ENCODE data around the gene ZNF709. TPM values are rescaled to one million over a fixed set of nuclear protein-coding genes. Genes with fewer than 3 reads are reported as not detected.
A peak's percentile ranks its signal among the peaks of the same experiment; 100 is the strongest.

Gene ZNF709
- total and polyA plus RNA-seq, 2 of the 13 experiments (the other 11 are each of a cell fraction or from before 2014, with no cell fraction given): 1.5 to 3.9 TPM

GRCh38 chr19:12495002-12495802 is 10.6 kb upstream of the ZNF709 start (continued):
- TF ChIP-seq ZHX2 (IDR thresholded peaks at IDR 0.05; ENCODE audit: low read depth) (peak; percentile 65; the same call in 1 of the 2 replicates), ZHX2 (CRISPR knock-in tag; IDR thresholded peaks at IDR 0.05; ENCODE audit: borderline replicate concordance) (no peak), LCORL (IDR thresholded peaks at IDR 0.05) (no peak), LCORL (CRISPR knock-in tag; IDR thresholded peaks at IDR 0.05) (peak; percentile 61; the same call in 1 of the 2 replicates), FLYWCH1 (CRISPR knock-in tag; IDR thresholded peaks at IDR 0.05) (no peak), ZNF160 (CRISPR knock-in tag; IDR thresholded peaks at IDR 0.05) (0 out of 2 replicates have a peak, but pooled peaks have one; percentile 23), NAIF1 (CRISPR knock-in tag; IDR thresholded peaks at IDR 0.05; ENCODE audit: borderline replicate concordance) (no peak), ZNF33B (CRISPR knock-in tag; IDR thresholded peaks at IDR 0.05) (0 out of 2 replicates have a peak, but pooled peaks have one; percentile 27), TCF7 (IDR thresholded peaks at IDR 0.05; ENCODE audit: low read depth) (no peak), ZNF34 (CRISPR knock-in tag; IDR thresholded peaks at IDR 0.05; ENCODE audit: borderline replicate concordance) (peak; percentile 88; the same call in 1 of the 2 replicates), ZNF451 (CRISPR knock-in tag; IDR thresholded peaks at IDR 0.05) (peak; percentile 90), FOXA1 (IDR thresholded peaks at IDR 0.05) (no peak), FOXA1 (CRISPR knock-in tag; IDR thresholded peaks at IDR 0.05) (0 out of 2 replicates have a peak, but pooled peaks have one; percentile 43), ZNF446 (CRISPR knock-in tag; IDR thresholded peaks at IDR 0.05) (peak; percentile 70; the same call in 1 of the 2 replicates), ZNF598 (CRISPR knock-in tag; IDR thresholded peaks at IDR 0.05; ENCODE audit: borderline replicate concordance) (peak; percentile 38; the same call in 1 of the 2 replicates), ZNF567 (CRISPR knock-in tag; IDR thresholded peaks at IDR 0.05; ENCODE audit: borderline replicate concordance) (no peak), MAX (IDR thresholded peaks at IDR 0.05) (peak; percentile 92), HIC2 (CRISPR knock-in tag; IDR thresholded peaks at IDR 0.05; ENCODE audit: low read depth) (no peak; the same call in none of the 2 replicates), ZNF891 (CRISPR knock-in tag; IDR thresholded peaks at IDR 0.05) (peak; percentile 85; the same call in 1 of the 2 replicates), KDM6A (CRISPR knock-in tag; IDR thresholded peaks at IDR 0.05; ENCODE audit: low read depth) (no peak), ZKSCAN8 (CRISPR knock-in tag; IDR thresholded peaks at IDR 0.05; ENCODE audit: borderline replicate concordance) (peak; percentile 83; the same call in 1 of the 2 replicates), ARNT (IDR thresholded peaks at IDR 0.05) (no peak), ATF7-NPFF (CRISPR knock-in tag; IDR thresholded peaks at IDR 0.05; ENCODE audit: low read depth) (peak; percentile 81; the same call in 1 of the 2 replicates), ZSCAN30 (CRISPR knock-in tag; IDR thresholded peaks at IDR 0.05) (no peak)
